ENCODE results near the gene PPP2R5E.

The PPP2R5E gene

GRCh38 chr14:63508033-63508432 lies 35.1 kb downstream of the PPP2R5E start:
- H3K4me3 Mint-ChIP-seq: no peak overlapping the region
- H3K36me3 Mint-ChIP-seq (ENCODE audit: insufficient read depth): peaks cover 5% of the 10 kb centered on the region
- peak; percentile 3 to 16 (median 9) for DNase-seq
- H3K27ac Mint-ChIP-seq: peak overlapping the region; percentile 10 to 84
- H3K27me3 Mint-ChIP-seq: no peaks in the 10 kb centered on the region
- no peaks in the 10 kb centered on the region for H3K9me3 Mint-ChIP-seq
- peak; percentile 59 for ATAC-seq (replicated peaks)
- H3K4me1 Mint-ChIP-seq (ENCODE audit: low read depth in 2 of 2): peaks cover 36 to 45% of the 10 kb centered on the region in 2 donors

- H3K4me1 Mint-ChIP-seq (ENCODE audit: low read depth in 2 of 2): peaks cover 23 to 40% of the 10 kb centered on the region in 2 donors
- H3K9me3 Mint-ChIP-seq: no peaks in the 10 kb centered on the region
- DNase-seq (no peak), ATAC-seq (replicated peaks) (no peak)
- H3K27me3 Mint-ChIP-seq: no peaks in the 10 kb centered on the region
- peaks cover 5% of the 10 kb centered on the region for H3K36me3 Mint-ChIP-seq (ENCODE audit: insufficient read depth)
- peak overlapping the region; percentile 35 to 49 for H3K27ac Mint-ChIP-seq
- no peak overlapping the region for H3K4me3 Mint-ChIP-seq
Measured at GRCh38 chr14:63504648-63505047, 38.5 kb downstream of the PPP2R5E start.

- Mint-ChIP-seq H3K9me3 (no peaks in the 10 kb centered on the region), H3K27ac (peak overlapping the region in 1 of 2 donors; percentile 41), H3K27me3 (no peaks in the 10 kb centered on the region), H3K36me3 (ENCODE audit: insufficient read depth) (peaks cover 8% of the 10 kb centered on the region), H3K4me3 (no peak overlapping the region), H3K4me1 (ENCODE audit: low read depth in 2 of 2) (peaks cover 22 to 53% of the 10 kb centered on the region in 2 donors)
- ATAC-seq (replicated peaks) (no peak), DNase-seq (no peak)
Measured at GRCh38 chr14:63501429-63501828, 41.7 kb downstream of the PPP2R5E start.

- Mint-ChIP-seq H3K27ac (peak overlapping the region in 1 of 2 donors; percentile 17), H3K36me3 (ENCODE audit: insufficient read depth) (peaks cover 3% of the 10 kb centered on the region), H3K9me3 (no peaks in the 10 kb centered on the region), H3K4me3 (no peak overlapping the region), H3K4me1 (ENCODE audit: low read depth in 2 of 2) (peaks cover 18 to 48% of the 10 kb centered on the region in 2 donors), H3K27me3 (no peaks in the 10 kb centered on the region)
- ATAC-seq (replicated peaks): no peak
- DNase-seq: no peak
Measured at GRCh38 chr14:63499701-63500250, 43.4 kb downstream of the PPP2R5E start.

- H3K4me1 Mint-ChIP-seq (ENCODE audit: low read depth in 2 of 2): peaks cover 18 to 49% of the 10 kb centered on the region in 2 donors
- peak overlapping the region in 1 of 2 donors; percentile 6 for H3K27ac Mint-ChIP-seq
- no peaks in the 10 kb centered on the region for H3K9me3 Mint-ChIP-seq
- ATAC-seq (replicated peaks) (no peak), DNase-seq (no peak)
- no peaks in the 10 kb centered on the region for H3K27me3 Mint-ChIP-seq
- H3K36me3 Mint-ChIP-seq (ENCODE audit: insufficient read depth): peaks cover 12% of the 10 kb centered on the region
- no peak overlapping the region for H3K4me3 Mint-ChIP-seq
Measured at GRCh38 chr14:63496837-63497400, 46.3 kb downstream of the PPP2R5E start.

GRCh38 chr14:63493246-63493645 lies 49.9 kb downstream of the PPP2R5E start:
- H3K4me3 Mint-ChIP-seq: no peak overlapping the region
- H3K36me3 Mint-ChIP-seq (ENCODE audit: insufficient read depth): peaks cover 9% of the 10 kb centered on the region
- DNase-seq (no peak), ATAC-seq (replicated peaks) (no peak)
- H3K9me3 Mint-ChIP-seq: no peaks in the 10 kb centered on the region
- H3K27me3 Mint-ChIP-seq: no peaks in the 10 kb centered on the region
- H3K4me1 Mint-ChIP-seq (ENCODE audit: low read depth in 2 of 2): peaks cover 22 to 43% of the 10 kb centered on the region in 2 donors
- peak overlapping the region; percentile 20 to 67 for H3K27ac Mint-ChIP-seq

GRCh38 chr14:63492391-63492790 lies 50.8 kb downstream of the PPP2R5E start:
- DNase-seq (no peak), ATAC-seq (replicated peaks) (no peak)
- H3K36me3 Mint-ChIP-seq (ENCODE audit: insufficient read depth): peaks cover 9% of the 10 kb centered on the region
- peaks cover 25 to 46% of the 10 kb centered on the region in 2 donors for H3K4me1 Mint-ChIP-seq (ENCODE audit: low read depth in 2 of 2)
- H3K4me3 Mint-ChIP-seq: no peak overlapping the region
- peak overlapping the region; percentile 20 to 67 for H3K27ac Mint-ChIP-seq
- H3K27me3 Mint-ChIP-seq: no peaks in the 10 kb centered on the region
- H3K9me3 Mint-ChIP-seq: no peaks in the 10 kb centered on the region

GRCh38 chr14:63487724-63488123 lies 55.5 kb downstream of the PPP2R5E start:
- Mint-ChIP-seq H3K27me3 (no peaks in the 10 kb centered on the region), H3K4me3 (no peak overlapping the region), H3K36me3 (ENCODE audit: insufficient read depth) (peaks cover 11% of the 10 kb centered on the region), H3K27ac (no peak overlapping the region), H3K4me1 (ENCODE audit: low read depth in 2 of 2) (peaks cover 37 to 62% of the 10 kb centered on the region in 2 donors), H3K9me3 (no peaks in the 10 kb centered on the region)
- DNase-seq (no peak), ATAC-seq (replicated peaks) (no peak)

- no peaks in the 10 kb centered on the region for H3K9me3 Mint-ChIP-seq
- no peak for ATAC-seq (replicated peaks)
- peak overlapping the region; percentile 22 to 63 for H3K27ac Mint-ChIP-seq
- no peaks in the 10 kb centered on the region for H3K27me3 Mint-ChIP-seq
- peaks cover 34 to 57% of the 10 kb centered on the region in 2 donors for H3K4me1 Mint-ChIP-seq (ENCODE audit: low read depth in 2 of 2)
- H3K4me3 Mint-ChIP-seq: peak overlapping the region in 1 of 2 donors; percentile 1
- peaks cover 7% of the 10 kb centered on the region for H3K36me3 Mint-ChIP-seq (ENCODE audit: insufficient read depth)
- DNase-seq: no peak
Measured at GRCh38 chr14:63486738-63487137, 56.4 kb downstream of the PPP2R5E start.

GRCh38 chr14:63483315-63483714 lies 59.9 kb downstream of the PPP2R5E start:
- ATAC-seq (replicated peaks) (no peak), DNase-seq (no peak)
- Mint-ChIP-seq H3K27ac (peak overlapping the region; percentile 86 to 93), H3K4me1 (ENCODE audit: low read depth in 2 of 2) (peaks cover 33 to 55% of the 10 kb centered on the region in 2 donors), H3K27me3 (no peaks in the 10 kb centered on the region), H3K9me3 (no peaks in the 10 kb centered on the region), H3K36me3 (ENCODE audit: insufficient read depth) (peaks cover 7% of the 10 kb centered on the region), H3K4me3 (peak overlapping the region in 1 of 2 donors; percentile 60)

GRCh38 chr14:63480599-63480998 lies 62.6 kb downstream of the PPP2R5E start:
- Mint-ChIP-seq H3K36me3 (ENCODE audit: insufficient read depth) (peaks cover 3% of the 10 kb centered on the region), H3K4me1 (ENCODE audit: low read depth in 2 of 2) (peaks cover 28 to 51% of the 10 kb centered on the region in 2 donors), H3K27ac (peak overlapping the region; percentile 30 to 93), H3K4me3 (no peak overlapping the region), H3K27me3 (no peaks in the 10 kb centered on the region), H3K9me3 (no peaks in the 10 kb centered on the region)
- no peak for ATAC-seq (replicated peaks)
- no peak for DNase-seq

- Mint-ChIP-seq H3K4me3 (peak overlapping the region; percentile 40 to 70), H3K4me1 (ENCODE audit: low read depth in 2 of 2) (peaks cover 22 to 40% of the 10 kb centered on the region in 2 donors), H3K36me3 (ENCODE audit: insufficient read depth) (no peaks in the 10 kb centered on the region), H3K9me3 (no peaks in the 10 kb centered on the region), H3K27ac (peak overlapping the region; percentile 69 to 74), H3K27me3 (no peaks in the 10 kb centered on the region)
- DNase-seq: no peak
- peak; percentile 36 for ATAC-seq (replicated peaks)
Measured at GRCh38 chr14:63478437-63478852, 64.7 kb downstream of the PPP2R5E start.

- peak in 1 of 3 experiments; percentile 16 for DNase-seq
- H3K27ac Mint-ChIP-seq: peak overlapping the region in 1 of 2 donors; percentile 74
- H3K27me3 Mint-ChIP-seq: no peaks in the 10 kb centered on the region
- H3K9me3 Mint-ChIP-seq: no peaks in the 10 kb centered on the region
- peaks cover 18 to 36% of the 10 kb centered on the region in 2 donors for H3K4me1 Mint-ChIP-seq (ENCODE audit: low read depth in 2 of 2)
- ATAC-seq (replicated peaks): peak; percentile 93
- H3K36me3 Mint-ChIP-seq (ENCODE audit: insufficient read depth): no peaks in the 10 kb centered on the region
- peak overlapping the region; percentile 31 to 70 for H3K4me3 Mint-ChIP-seq
Measured at GRCh38 chr14:63478010-63478409, 65.2 kb downstream of the PPP2R5E start.

GRCh38 chr14:63477556-63477955 lies 65.6 kb downstream of the PPP2R5E start:
- H3K36me3 Mint-ChIP-seq (ENCODE audit: insufficient read depth): no peaks in the 10 kb centered on the region

More at GRCh38 chr14:63477556-63477955, 65.6 kb downstream of the PPP2R5E start:
- ATAC-seq (replicated peaks): no peak
- H3K9me3 Mint-ChIP-seq: no peaks in the 10 kb centered on the region
- no peaks in the 10 kb centered on the region for H3K27me3 Mint-ChIP-seq
- H3K4me3 Mint-ChIP-seq: peak overlapping the region; percentile 31 to 70
- H3K4me1 Mint-ChIP-seq (ENCODE audit: low read depth in 2 of 2): peaks cover 18 to 36% of the 10 kb centered on the region in 2 donors
- H3K27ac Mint-ChIP-seq: peak overlapping the region; percentile 3 to 74
- no peak for DNase-seq

All from effector memory CD8-positive, alpha-beta T cell (primary cell).